Gastroesophageal sphincter (tissue), 3 donors: Measurements from ENCODE around the gene TAF1B.

ENCODE experiments used
- CTCF ChIP-seq, 4 experiments: fragments of 200-600 bp in 2 of 4; fragments of 450-650 bp in 2 of 4; sonication (generic) in 1 of 4; IDR thresholded peaks; one replicate each; pipeline ENCODE4 v1.5.1; 2017 to 2019; ENCODE audit warnings: antibody characterized with exemption in 4 of 4, mild to moderate bottlenecking in 2 of 4, moderate library complexity in 2 of 4
- EP300 ChIP-seq: sonication (generic); formaldehyde crosslinking; IDR thresholded peaks from one replicate; pipeline ENCODE4 v1.6.1; 2017; ENCODE audit warnings: antibody characterized with exemption, mild to moderate bottlenecking
- POLR2AphosphoS5 ChIP-seq: sonication (generic); formaldehyde crosslinking; IDR thresholded peaks from one replicate; pipeline ENCODE4 v1.6.1; 2017; ENCODE audit warnings: antibody characterized with exemption

- TF ChIP-seq CTCF (IDR thresholded peaks at IDR 0.05), result no peak
- TF ChIP-seq POLR2AphosphoS5, result no peak
- no peak for TF ChIP-seq EP300
Measured at GRCh38 chr2:9895669-9896590, 52.7 kb downstream of the TAF1B start.
